HepG2 (cell line): ENCODE data around the gene ZFAND6. TPM values are rescaled to one million over a fixed set of nuclear protein-coding genes. Genes with fewer than 3 reads are reported as not detected.
A peak's percentile ranks its signal among the peaks of the same experiment; 100 is the strongest.

ENCODE experiments used
- ATAC-seq: fragments of 200-7000 bp; cut with Tn5 transposase; 3 replicates; pipeline ENCODE4 v1.9.1; 2020; ENCODE audit warnings: mild to moderate bottlenecking, moderate library complexity
- BruUV-seq: library from RNA; stranded (reverse); fragments of 400-500 nt; replicated peaks from 2 replicates; lab custom pipeline; 2021; lab: Mats Ljungman, UMichigan
- CTCF ChIA-PET: fragments of 300-600 bp; formaldehyde crosslinking; extraction: SDS; loops from one replicate; lab custom pipeline; 2021; ENCODE audit warnings: low total read pairs, inconsistent platforms, low intra/inter-chr PET ratio; lab: Yijun Ruan, JAX
- POLR2A ChIA-PET: fragments of 350-600 bp; sonication (Branson Sonifier 250); formaldehyde crosslinking; loops from one replicate; lab custom pipeline; 2020; ENCODE audit warnings: antibody characterized with exemption, inconsistent platforms; lab: Yijun Ruan, JAX
- DNase-seq: peaks from one replicate; pipeline ENCODE4 v3.0.0-alpha.2; 2015; ENCODE audit warnings: low spot score
- FAIRE-seq: peaks from 3 replicates; lab custom pipeline; 2011; peaks lifted over from hg19 to GRCh38; lab: Jason Lieb, UNC
- H2AFZ ChIP-seq: one replicate; pipeline ENCODE4 v1.6.1; 2011; ENCODE audit warnings: low read length, inconsistent platforms
- H3K27ac ChIP-seq: fragments of 300-600 bp; 3 replicates; pipeline ENCODE4 v1.8.0; 2011; ENCODE audit warnings: mixed run types, mild to moderate bottlenecking, mixed read lengths, low read length, inconsistent platforms; ENCODE audit not compliant: insufficient read depth; ENCODE audit errors: extremely low read length
- H3K27me3 ChIP-seq, 2 experiments: fragments of 200-600 bp in 1 of 2; 2 replicates in 1 of 2; 3 replicates in 1 of 2; pipeline versions ENCODE4 v1.6.0 to v1.8.0; 2011; ENCODE audit warnings: low read length in 2 of 2, mild to moderate bottlenecking in 2 of 2, moderate library complexity in 2 of 2, inconsistent platforms in 1 of 2; ENCODE audit not compliant: insufficient read depth in 2 of 2, control insufficient read depth in 1 of 2
- H3K36me3 ChIP-seq, 2 experiments: fragments of 200-600 bp in 1 of 2; replicated peaks in 1 of 2; 2 replicates in 1 of 2; 3 replicates in 1 of 2; pipeline versions ENCODE4 v1.5.1 to v1.8.0; 2011; ENCODE audit warnings: low read length in 2 of 2, inconsistent platforms in 1 of 2; ENCODE audit not compliant: insufficient read depth in 2 of 2, control insufficient read depth in 1 of 2
- H3K4me1 ChIP-seq: 2 replicates; pipeline ENCODE4 v1.5.1; 2012; ENCODE audit warnings: low read length, inconsistent platforms; ENCODE audit not compliant: insufficient read depth
- H3K4me2 ChIP-seq: 2 replicates; pipeline ENCODE4 v1.6.0; 2011; ENCODE audit warnings: low read depth, low read length, inconsistent platforms
- H3K4me3 ChIP-seq, 3 experiments: fragments of 200-600 bp in 1 of 3; sonication (generic), shearing (Covaris generic) in 1 of 3; replicated peaks in 1 of 3; 2 replicates each; pipeline ENCODE4 v1.5.1; 2011 to 2016; ENCODE audit warnings: low read length in 3 of 3, inconsistent platforms in 2 of 3, low read depth in 2 of 3, mild to moderate bottlenecking in 2 of 3, control low read depth in 1 of 3, mixed read lengths in 1 of 3; ENCODE audit not compliant: insufficient read depth in 1 of 3
- H3K79me2 ChIP-seq: one replicate; pipeline ENCODE4 v1.6.1; 2011; ENCODE audit warnings: low read length, inconsistent platforms; ENCODE audit not compliant: insufficient read depth
- H3K9ac ChIP-seq: 2 replicates; pipeline ENCODE4 v1.6.0; 2011; ENCODE audit warnings: mild to moderate bottlenecking, low read depth, low read length, inconsistent platforms; ENCODE audit not compliant: insufficient read depth
- H3K9me3 ChIP-seq: 2 replicates; pipeline ENCODE4 v1.5.1; 2012; ENCODE audit warnings: mild to moderate bottlenecking, low read length
- H4K20me1 ChIP-seq: 2 replicates; pipeline ENCODE4 v1.6.0; 2011; ENCODE audit warnings: inconsistent platforms, mild to moderate bottlenecking, low read length, moderate library complexity; ENCODE audit not compliant: insufficient read depth
- CBX2 ChIP-seq, 2 experiments: fragments of 200-600 bp in 1 of 2; sonication (generic); formaldehyde crosslinking in 1 of 2; IDR thresholded peaks; 2 replicates each; pipeline versions ENCODE4 v1.7.0 to v1.8.1; 2018 to 2022; ENCODE audit warnings: low read depth in 2 of 2, low read length in 1 of 2, mild to moderate bottlenecking in 1 of 2, missing genetic modification reagents in 1 of 2
- CEBPB ChIP-seq: IDR thresholded peaks from 2 replicates; pipeline ENCODE4 v1.6.1; 2011; ENCODE audit warnings: low read depth, low read length, improper control_type of control experiment, borderline replicate concordance
- DR1 ChIP-seq: sonication (generic); formaldehyde crosslinking; IDR thresholded peaks from 2 replicates; pipeline ENCODE4 v1.8.0; 2021; ENCODE audit warnings: mild to moderate bottlenecking, missing genetic modification reagents, inconsistent platforms
- FOXK2 ChIP-seq: fragments of 450-650 bp; IDR thresholded peaks from 2 replicates; pipeline ENCODE4 v1.6.1; 2016
- FOXP1 ChIP-seq, 2 experiments: fragments of 450-650 bp in 1 of 2; IDR thresholded peaks; 2 replicates each; pipeline ENCODE4 v1.6.1; 2017 to 2018; ENCODE audit warnings: antibody characterized with exemption in 1 of 2
- GABPB1 ChIP-seq: IDR thresholded peaks from 2 replicates; pipeline ENCODE4 v1.6.1; 2016; ENCODE audit warnings: mild to moderate bottlenecking, missing genetic modification reagents, moderate library complexity, missing compliant biosample characterization
- GFI1 ChIP-seq: sonication (generic); formaldehyde crosslinking; IDR thresholded peaks from 2 replicates; pipeline ENCODE4 v1.5.0; 2020; ENCODE audit warnings: missing genetic modification reagents, mild to moderate bottlenecking, borderline replicate concordance
- IKZF5 ChIP-seq: IDR thresholded peaks from 2 replicates; pipeline ENCODE4 v1.6.1; 2018; ENCODE audit warnings: missing genetic modification reagents, mild to moderate bottlenecking, missing compliant biosample characterization
- KDM5A ChIP-seq: fragments of 200-600 bp; sonication (generic); IDR thresholded peaks from 2 replicates; pipeline ENCODE4 v1.7.0; 2018; ENCODE audit warnings: antibody characterized with exemption, mild to moderate bottlenecking, low read length, borderline replicate concordance
- MIXL1 ChIP-seq: IDR thresholded peaks from 2 replicates; pipeline ENCODE4 v1.6.1; 2016
- MYC ChIP-seq: sonication (generic); formaldehyde crosslinking; IDR thresholded peaks from 2 replicates; pipeline ENCODE4 v1.9.0; 2021; ENCODE audit warnings: missing genetic modification reagents, borderline replicate concordance
- PLSCR1 ChIP-seq: sonication (generic); formaldehyde crosslinking; IDR thresholded peaks from 2 replicates; pipeline ENCODE4 v1.5.0; 2020; ENCODE audit warnings: missing genetic modification reagents, mild to moderate bottlenecking, borderline replicate concordance
- RBAK ChIP-seq: sonication (generic); formaldehyde crosslinking; IDR thresholded peaks from 2 replicates; pipeline ENCODE4 v1.5.1; 2020; ENCODE audit warnings: mild to moderate bottlenecking, missing genetic modification reagents
- SNRNP70 ChIP-seq: fragments of 200-400 bp; formaldehyde crosslinking; IDR thresholded peaks from 2 replicates; pipeline ENCODE4 v1.6.1; 2017; ENCODE audit warnings: mild to moderate bottlenecking, low read depth, low read length, moderate library complexity
- TBX2 ChIP-seq: sonication (generic); formaldehyde crosslinking; IDR thresholded peaks from 2 replicates; pipeline ENCODE4 v1.5.0; 2020; ENCODE audit warnings: missing genetic modification reagents, mild to moderate bottlenecking, borderline replicate concordance
- THRA ChIP-seq: sonication (generic); formaldehyde crosslinking; IDR thresholded peaks from 2 replicates; pipeline ENCODE4 v1.4.0; 2020; ENCODE audit warnings: missing genetic modification reagents, borderline replicate concordance
- ZGPAT ChIP-seq: IDR thresholded peaks from 2 replicates; pipeline ENCODE4 v1.6.1; 2016; ENCODE audit warnings: mild to moderate bottlenecking
- ZNF17 ChIP-seq: sonication (generic); formaldehyde crosslinking; IDR thresholded peaks from 2 replicates; pipeline ENCODE4 v1.5.0; 2020; ENCODE audit warnings: mild to moderate bottlenecking, missing genetic modification reagents
- ZNF615 ChIP-seq: sonication (generic); formaldehyde crosslinking; IDR thresholded peaks from 2 replicates; pipeline ENCODE4 v1.5.0; 2020; ENCODE audit warnings: mild to moderate bottlenecking, missing genetic modification reagents, borderline replicate concordance
- ZNF616 ChIP-seq: sonication (generic); formaldehyde crosslinking; IDR thresholded peaks from 2 replicates; pipeline ENCODE4 v1.5.0; 2020; ENCODE audit warnings: low read depth, mild to moderate bottlenecking, missing genetic modification reagents
- ZNF7 ChIP-seq: IDR thresholded peaks from 2 replicates; pipeline ENCODE4 v1.6.1; 2016; ENCODE audit warnings: missing biosample characterization, missing genetic modification reagents
- WGBS: methylation state at CpG from one replicate; pipeline ENCODE4 v1.1.6; 2017; ENCODE audit warnings: low lambda C conversion rate; 5-methylcytosine and 5-hydroxymethylcytosine counted together
- in situ Hi-C: cut with HindIII; loops from 2 replicates; pipeline ENCODE4 v1.10.0; 2017; ENCODE audit warnings: low pct_unique_long_range_greater_than_20kb; ENCODE audit not compliant: extremely low pct_ligation_motif_present
- intact Hi-C: fragments of 100-400 bp; cut with micrococcal nuclease; formaldehyde crosslinking; loops from one replicate; pipeline ENCODE4 v1.10.0; 2022; ENCODE audit not compliant: unreplicated experiment
- polyA plus RNA-seq, 8 experiments: library from polyadenylated mRNA; depleted of rRNA in 3 of 8; stranded (reverse) in 7 of 8; unstranded in 1 of 8; fragments of >200 nt; fragmentation: Illumina TruSeq in 4 of 8; extraction: Trizol in 4 of 8; gene quantifications; 2 replicates each; pipeline versions ENCODE4 v1.2.1 to v1.2.3, GENCODE V29; 2011 to 2016; ENCODE audit warnings: low read depth in 4 of 8, missing spikeins in 1 of 8, mixed read lengths in 1 of 8; ENCODE audit not compliant: insufficient read depth in 1 of 8
- total RNA-seq, 5 experiments: library from RNA; depleted of rRNA; stranded (reverse); fragments of >200 nt; fragmentation: Illumina TruSeq; extraction: Trizol; gene quantifications; 2 replicates each; pipeline ENCODE4 v1.2.3, GENCODE V29; 2016; ENCODE audit warnings: low read depth in 1 of 5

The ZFAND6 gene
- total and polyA plus RNA-seq, 2 of the 13 experiments (the other 11 are each of a cell fraction or from before 2014, with no cell fraction given), result 84.2 to 115 TPM

- ATAC-seq (peak; percentile 71), DNase-seq (peak; percentile 54), FAIRE-seq (peak; percentile 47)
- POLR2A ChIA-PET, result interaction anchor here (1.3 to 3.5 kb wide), 4 partner anchors 9 to 103 kb away, joined by 4 to 28 read pairs (median 14); partner anchors contain the start of gene FAH
- in situ Hi-C loops (loop anchor here (25.0 kb wide), 1 partner anchor 275 kb away; the partner anchor contains the start of gene MTHFS), intact Hi-C loops (no loop called here)
- 44% methylated on average over 6 of the region's 6 CpGs for WGBS
- H4K20me1 ChIP-seq, result no peaks in the 10 kb centered on the region
- no peaks in the 10 kb centered on the region for H3K79me2 ChIP-seq
- no peak overlapping the region for H3K4me3 ChIP-seq
- no peaks in the 10 kb centered on the region for H3K27me3 ChIP-seq
- CTCF ChIA-PET, result no interaction called here
- BruUV-seq, result no TSS peak
- no peak overlapping the region for H3K9ac ChIP-seq
- H3K4me2 ChIP-seq, result peak overlapping the region; percentile 23
- H3K36me3 ChIP-seq, result peaks cover 13 to 24% of the 10 kb centered on the region in 2 experiments
- H3K27ac ChIP-seq, result peak overlapping the region; percentile 77
- H3K4me1 ChIP-seq, result peaks cover 66% of the 10 kb centered on the region
- no peak overlapping the region for H2AFZ ChIP-seq
- H3K9me3 ChIP-seq, result no peaks in the 10 kb centered on the region
- TF ChIP-seq TBX2 (peak; percentile 31; the same call in 1 of the 2 replicates), GFI1 (CRISPR knock-in tag) (no peak), ZNF7 (CRISPR knock-in tag) (no peak), ZNF616 (CRISPR knock-in tag) (no peak), DR1 (no peak), ZGPAT (CRISPR knock-in tag) (no peak), PLSCR1 (no peak), ZNF17 (CRISPR knock-in tag) (no peak), CBX2 (IDR thresholded peaks at IDR 0.05; ENCODE audit: low read depth, low read length) (no peak), CBX2 (CRISPR knock-in tag; IDR thresholded peaks at IDR 0.05; ENCODE audit: low read depth) (no peak), FOXK2 (no peak), CEBPB (peak; percentile 8; the same call in 1 of the 2 replicates), ZNF615 (CRISPR knock-in tag) (no peak), IKZF5 (CRISPR knock-in tag) (0 out of 2 replicates have a peak, but pooled peaks have one; percentile 9), GABPB1 (no peak), FOXP1 (IDR thresholded peaks at IDR 0.05) (no peak), FOXP1 (CRISPR knock-in tag; IDR thresholded peaks at IDR 0.05) (no peak), SNRNP70 (no peak), THRA (CRISPR knock-in tag) (0 out of 2 replicates have a peak, but pooled peaks have one; percentile 14), KDM5A (no peak), MIXL1 (CRISPR knock-in tag) (no peak), MYC (peak; percentile 44; the same call in 1 of the 2 replicates), RBAK (CRISPR knock-in tag) (0 out of 2 replicates have a peak, but pooled peaks have one; percentile 36)
These were observed 102.6 kb downstream of the ZFAND6 start for GRCh38 chr15:80162059-80162554.
